Spleen (tissue), 11 donors: ENCODE measurements around the gene KRT17. TPM values are rescaled to one million over a fixed set of nuclear protein-coding genes. Genes with fewer than 3 reads are reported as not detected.

Experiments
- DNase-seq: peaks from one replicate; pipeline ENCODE4 v3.0.0-alpha.2; 2020
- H3K27ac ChIP-seq, 8 donors: fragments of 200-600 bp; sonication (generic) in 7 of 8; 1 replicate in 4 of 8; 2 replicates in 4 of 8; pipeline versions ENCODE4 v1.5.0 to v1.8.0; 2016 to 2021; ENCODE audit warnings: inconsistent platforms in 4 of 8, mild to moderate bottlenecking in 4 of 8, moderate library complexity in 1 of 8
- H3K27me3 ChIP-seq, 7 donors: fragments of 200-600 bp; sonication (generic) in 6 of 7; replicated peaks in 1 of 7; 1 replicate in 4 of 7; 2 replicates in 3 of 7; pipeline versions ENCODE4 v1.5.0 to v1.8.0; 2016 to 2021; ENCODE audit warnings: inconsistent platforms in 3 of 7, mild to moderate bottlenecking in 1 of 7
- H3K36me3 ChIP-seq, 6 donors: fragments of 200-600 bp; sonication (generic) in 5 of 6; 1 replicate in 4 of 6; 2 replicates in 2 of 6; pipeline versions ENCODE4 v1.5.0 to v1.8.0; 2016 to 2021; ENCODE audit warnings: inconsistent platforms in 2 of 6
- H3K4me1 ChIP-seq, 6 donors: fragments of 200-600 bp; sonication (generic) in 5 of 6; 1 replicate in 3 of 6; 2 replicates in 3 of 6; pipeline versions ENCODE4 v1.5.0 to v1.8.0; 2016 to 2021; ENCODE audit warnings: inconsistent platforms in 3 of 6
- H3K4me3 ChIP-seq, 8 donors: fragments of 200-600 bp; sonication (generic) in 7 of 8; 1 replicate in 4 of 8; 2 replicates in 4 of 8; pipeline versions ENCODE4 v1.5.0 to v1.8.0; 2016 to 2021; ENCODE audit warnings: inconsistent platforms in 4 of 8, mild to moderate bottlenecking in 4 of 8, moderate library complexity in 2 of 8
- H3K9me3 ChIP-seq, 8 donors: fragments of 200-600 bp; sonication (generic) in 7 of 8; 1 replicate in 4 of 8; 2 replicates in 4 of 8; pipeline versions ENCODE4 v1.5.0 to v1.8.0; 2016 to 2021; ENCODE audit warnings: inconsistent platforms in 4 of 8
- CTCF ChIP-seq, 11 experiments: fragments of 200-600 bp in 7 of 11; fragments of 450-650 bp in 4 of 11; sonication (generic) in 4 of 11; IDR thresholded peaks in 8 of 11; conservative IDR thresholded peaks in 3 of 11; 1 replicate in 7 of 11; 2 replicates in 4 of 11; pipeline versions ENCODE4 v1.4.0 to v1.8.0; 2016 to 2021; ENCODE audit warnings: antibody characterized with exemption in 11 of 11, inconsistent platforms in 4 of 11, mild to moderate bottlenecking in 1 of 11
- POLR2A ChIP-seq, 3 donors: fragments of 450-650 bp; IDR thresholded peaks; one replicate each; pipeline ENCODE4 v1.5.1; 2017; ENCODE audit warnings: antibody characterized with exemption in 3 of 3, mild to moderate bottlenecking in 1 of 3
- POLR2AphosphoS5 ChIP-seq, 3 donors: sonication (generic); formaldehyde crosslinking; IDR thresholded peaks; one replicate each; pipeline ENCODE4 v1.5.1; 2017; ENCODE audit warnings: antibody characterized with exemption in 3 of 3
- WGBS, 5 donors: extraction: QIAGEN DNeasy Blood & Tissue Kit in 3 of 5; methylation state at CpG; one replicate each; pipeline versions ENCODE4 v1.1.5 to v1.1.7; 2013 to 2018; 5-methylcytosine and 5-hydroxymethylcytosine counted together
- intact Hi-C: fragments of 100-400 bp; cut with DNase I; formaldehyde crosslinking; loops from one replicate; pipeline ENCODE4 v1.15.0; 2023; ENCODE audit warnings: low total_unique reads
- polyA plus RNA-seq, 3 donors: library from polyadenylated mRNA; stranded (reverse); fragments of 200-250 nt; gene quantifications; one replicate each; pipeline ENCODE4 v1.2.1, GENCODE V29; 2013
- total RNA-seq, 7 donors: library from RNA; depleted of rRNA in 3 of 7; stranded (reverse); fragments of >200 nt in 3 of 7; fragmentation: NEBNext Ultra II Directional in 4 of 7; extraction: Animal tissue kit (Norgen Biotek cat#: 25700) in 4 of 7; gene quantifications; one replicate each; pipeline versions ENCODE4 v1.1.0 to v1.2.1, GENCODE V29; 2016 to 2021
- donor health status: healthy with polysubstance abuse.
- donor health status: DM: no; HTN: no; CAD: no; lungs with moderate emphysema.
- donor health status: DM: no; HTN: no; CAD: no.
- donor health status: Bipolar disorder and iron deficiency.
- donor health status: healthy.
- donor health status: DM: no; HTN: no; CAD: no.
- donor health status: DM: yes; HTN: yes; CAD: no.

Gene KRT17
- total and polyA plus RNA-seq, 10 donors = 0.58 to 1.2 (median 0.70) TPM; not detected in 7

- H3K27me3 ChIP-seq = no peaks in the 10 kb centered on the region
- no peak overlapping the region for H3K27ac ChIP-seq
- DNase-seq = no peak
- H3K4me1 ChIP-seq = peaks cover 0 to 20% (median 6%) of the 10 kb centered on the region in 6 donors
- TF ChIP-seq POLR2AphosphoS5 (IDR thresholded peaks at IDR 0.05) = no peak
- TF ChIP-seq CTCF (IDR thresholded peaks at IDR 0.05 in 8 of 11, conservative IDR thresholded peaks at IDR 0.05 in 3 of 11) = no peak
- no peak for TF ChIP-seq POLR2A (IDR thresholded peaks at IDR 0.05)
- H3K4me3 ChIP-seq = no peak overlapping the region
- 57 to 78% (median 64%) methylated on average over 6 of the region's 6 CpGs for WGBS, 5 donors
- H3K36me3 ChIP-seq = no peaks in the 10 kb centered on the region
- intact Hi-C loops = no loop called here
- H3K9me3 ChIP-seq = no peaks in the 10 kb centered on the region
These were observed 14.6 kb upstream of the KRT17 start for GRCh38 chr17:41638941-41639340.

GRCh38 chr17:41638194-41638593 lies 13.8 kb upstream of the KRT17 start:
- WGBS, 5 donors = 74 to 90% (median 80%) methylated on average over 5 of the region's 5 CpGs
- no peak for TF ChIP-seq CTCF (IDR thresholded peaks at IDR 0.05 in 8 of 11, conservative IDR thresholded peaks at IDR 0.05 in 3 of 11)
- TF ChIP-seq POLR2AphosphoS5 (IDR thresholded peaks at IDR 0.05) = no peak
- no peak for TF ChIP-seq POLR2A (IDR thresholded peaks at IDR 0.05)
- intact Hi-C loops = no loop called here

GRCh38 chr17:41636652-41637051 lies 12.3 kb upstream of the KRT17 start:
- Histone ChIP-seq H3K36me3 (no peaks in the 10 kb centered on the region), H3K4me1 (peaks cover 0 to 20% (median 6%) of the 10 kb centered on the region in 6 donors), H3K9me3 (no peaks in the 10 kb centered on the region), H3K27me3 (no peaks in the 10 kb centered on the region), H3K4me3 (no peak overlapping the region), H3K27ac (no peak overlapping the region)
- no peak for DNase-seq
- 73 to 91% (median 81%) methylated on average over 6 to 9 of the region's 9 CpGs for WGBS, 5 donors
- TF ChIP-seq POLR2AphosphoS5 (IDR thresholded peaks at IDR 0.05) (no peak), CTCF (IDR thresholded peaks at IDR 0.05 in 8 of 11, conservative IDR thresholded peaks at IDR 0.05 in 3 of 11) (no peak), POLR2A (IDR thresholded peaks at IDR 0.05) (no peak)
- intact Hi-C loops = no loop called here

More at GRCh38 chr17:41638194-41638593, 13.8 kb upstream of the KRT17 start:
- no peak overlapping the region for H3K27ac ChIP-seq
- H3K27me3 ChIP-seq = no peaks in the 10 kb centered on the region
- H3K36me3 ChIP-seq = no peaks in the 10 kb centered on the region
- no peak overlapping the region for H3K4me3 ChIP-seq
- peaks cover 0 to 20% (median 6%) of the 10 kb centered on the region in 6 donors for H3K4me1 ChIP-seq
- DNase-seq = no peak
- H3K9me3 ChIP-seq = no peaks in the 10 kb centered on the region

- H3K9me3 ChIP-seq = no peaks in the 10 kb centered on the region
- WGBS, 5 donors = 38 to 73% (median 64%) methylated on average over 26 to 28 of the region's 28 CpGs
These were observed 11.0 kb upstream of the KRT17 start for GRCh38 chr17:41635121-41636097.

More at GRCh38 chr17:41635121-41636097, 11.0 kb upstream of the KRT17 start:
- no peak overlapping the region for H3K4me3 ChIP-seq
- peaks cover 0 to 20% (median 6%) of the 10 kb centered on the region in 6 donors for H3K4me1 ChIP-seq
- intact Hi-C loops = no loop called here
- TF ChIP-seq POLR2A (IDR thresholded peaks at IDR 0.05) (no peak), POLR2AphosphoS5 (IDR thresholded peaks at IDR 0.05) (no peak), CTCF (IDR thresholded peaks at IDR 0.05 in 8 of 11, conservative IDR thresholded peaks at IDR 0.05 in 3 of 11) (no peak)
- H3K36me3 ChIP-seq = no peaks in the 10 kb centered on the region
- no peak for DNase-seq
- peak overlapping the region in 2 of 8 donors; percentile 5 to 17 for H3K27ac ChIP-seq
- H3K27me3 ChIP-seq = no peaks in the 10 kb centered on the region
